Tibial artery (tissue), 4 donors: ENCODE measurements around the gene LZIC.

Experiments
- DNase-seq, 2 donors: peaks; one replicate each; pipeline ENCODE4 v3.0.0-alpha.2; 2019
- H3K27ac ChIP-seq, 2 donors: fragments of 200-600 bp; sonication (generic) in 1 of 2; 1 replicate in 1 of 2; 2 replicates in 1 of 2; pipeline ENCODE4 v1.5.1; 2018 to 2019; ENCODE audit warnings: mild to moderate bottlenecking in 1 of 2
- H3K27me3 ChIP-seq, 2 donors: fragments of 200-600 bp; sonication (generic) in 1 of 2; one replicate each; pipeline versions ENCODE4 v1.5.1 to v1.6.0; 2016 to 2019
- H3K36me3 ChIP-seq, 3 donors: fragments of 200-600 bp; sonication (generic) in 2 of 3; one replicate each; pipeline ENCODE4 v1.5.1; 2016 to 2019; ENCODE audit warnings: mild to moderate bottlenecking in 2 of 3
- H3K4me1 ChIP-seq, 4 donors: fragments of 200-600 bp; sonication (generic) in 2 of 4; 1 replicate in 3 of 4; 2 replicates in 1 of 4; pipeline ENCODE4 v1.5.1; 2016 to 2019
- H3K4me3 ChIP-seq, 2 donors: fragments of 200-600 bp; sonication (generic) in 1 of 2; 1 replicate in 1 of 2; 2 replicates in 1 of 2; pipeline ENCODE4 v1.5.1; 2018 to 2019; ENCODE audit warnings: mild to moderate bottlenecking in 2 of 2
- H3K9me3 ChIP-seq, 3 donors: fragments of 200-600 bp; sonication (generic) in 1 of 3; one replicate each; pipeline ENCODE4 v1.5.1; 2016 to 2019
- CTCF ChIP-seq, 2 experiments: fragments of 200-600 bp in 1 of 2; fragments of 450-650 bp in 1 of 2; IDR thresholded peaks; one replicate each; pipeline ENCODE4 v1.5.1; 2017 to 2019; ENCODE audit warnings: antibody characterized with exemption in 2 of 2, mild to moderate bottlenecking in 1 of 2, moderate library complexity in 1 of 2
- intact Hi-C: fragments of 100-400 bp; cut with DNase I; formaldehyde crosslinking; loops from one replicate; pipeline ENCODE4 v1.15.0; 2023; ENCODE audit warnings: low total_unique reads

Gene LZIC

GRCh38 chr1:9984253-9984652, 41.1 kb upstream of the LZIC start:
- no peak for DNase-seq
- H3K27me3 ChIP-seq, result no peaks in the 10 kb centered on the region
- H3K4me3 ChIP-seq, result no peak overlapping the region
- H3K9me3 ChIP-seq, result no peaks in the 10 kb centered on the region
- H3K27ac ChIP-seq, result no peak overlapping the region
- intact Hi-C loops, result no loop called here
- peaks cover 9 to 49% (median 25%) of the 10 kb centered on the region in 3 donors for H3K36me3 ChIP-seq
- no peak for TF ChIP-seq CTCF (IDR thresholded peaks at IDR 0.05)
- no peaks in the 10 kb centered on the region for H3K4me1 ChIP-seq

GRCh38 chr1:9960706-9961562, 17.7 kb upstream of the LZIC start:
- Histone ChIP-seq H3K4me3 (no peak overlapping the region), H3K9me3 (no peaks in the 10 kb centered on the region), H3K36me3 (no peaks in the 10 kb centered on the region), H3K27me3 (no peaks in the 10 kb centered on the region), H3K27ac (no peak overlapping the region), H3K4me1 (no peaks in the 10 kb centered on the region)
- no peak for TF ChIP-seq CTCF (IDR thresholded peaks at IDR 0.05)
- intact Hi-C loops, result no loop called here
- DNase-seq, result no peak

- H3K27me3 ChIP-seq, result no peaks in the 10 kb centered on the region
- no peak for TF ChIP-seq CTCF (IDR thresholded peaks at IDR 0.05)
- H3K27ac ChIP-seq, result no peak overlapping the region
- intact Hi-C loops, result no loop called here
- DNase-seq, result no peak
- no peaks in the 10 kb centered on the region for H3K9me3 ChIP-seq
- no peaks in the 10 kb centered on the region for H3K36me3 ChIP-seq
- no peaks in the 10 kb centered on the region for H3K4me1 ChIP-seq
- H3K4me3 ChIP-seq, result no peak overlapping the region
These were observed 16.8 kb upstream of the LZIC start for GRCh38 chr1:9960011-9960410.

GRCh38 chr1:9957726-9958125, 14.5 kb upstream of the LZIC start:
- TF ChIP-seq CTCF (IDR thresholded peaks at IDR 0.05), result no peak
- DNase-seq, result no peak
- Histone ChIP-seq H3K4me1 (no peaks in the 10 kb centered on the region), H3K36me3 (no peaks in the 10 kb centered on the region), H3K27ac (no peak overlapping the region), H3K27me3 (no peaks in the 10 kb centered on the region), H3K9me3 (no peaks in the 10 kb centered on the region), H3K4me3 (no peak overlapping the region)
- intact Hi-C loops, result no loop called here

GRCh38 chr1:9946315-9946714, 3.1 kb upstream of the LZIC start:
- Histone ChIP-seq H3K27ac (no peak overlapping the region), H3K4me1 (peaks cover 0 to 32% (median 22%) of the 10 kb centered on the region in 4 donors), H3K9me3 (no peaks in the 10 kb centered on the region), H3K4me3 (no peak overlapping the region), H3K27me3 (no peaks in the 10 kb centered on the region), H3K36me3 (no peaks in the 10 kb centered on the region)
- intact Hi-C loops, result loop anchor here (10.0 kb wide), 2 partner anchors 88 to 388 kb away; partner anchors contain the start of gene UBE4B
- no peak for TF ChIP-seq CTCF (IDR thresholded peaks at IDR 0.05)
- DNase-seq, result no peak
